Measurements from ENCODE around the gene HDAC4. TPM values are rescaled to one million over a fixed set of nuclear protein-coding genes. Genes with fewer than 3 reads are reported as not detected.

HDAC4 gene
- total and polyA plus RNA-seq, 9 donors: 10.1 to 17.6 (median 13.3) TPM

DNA sequence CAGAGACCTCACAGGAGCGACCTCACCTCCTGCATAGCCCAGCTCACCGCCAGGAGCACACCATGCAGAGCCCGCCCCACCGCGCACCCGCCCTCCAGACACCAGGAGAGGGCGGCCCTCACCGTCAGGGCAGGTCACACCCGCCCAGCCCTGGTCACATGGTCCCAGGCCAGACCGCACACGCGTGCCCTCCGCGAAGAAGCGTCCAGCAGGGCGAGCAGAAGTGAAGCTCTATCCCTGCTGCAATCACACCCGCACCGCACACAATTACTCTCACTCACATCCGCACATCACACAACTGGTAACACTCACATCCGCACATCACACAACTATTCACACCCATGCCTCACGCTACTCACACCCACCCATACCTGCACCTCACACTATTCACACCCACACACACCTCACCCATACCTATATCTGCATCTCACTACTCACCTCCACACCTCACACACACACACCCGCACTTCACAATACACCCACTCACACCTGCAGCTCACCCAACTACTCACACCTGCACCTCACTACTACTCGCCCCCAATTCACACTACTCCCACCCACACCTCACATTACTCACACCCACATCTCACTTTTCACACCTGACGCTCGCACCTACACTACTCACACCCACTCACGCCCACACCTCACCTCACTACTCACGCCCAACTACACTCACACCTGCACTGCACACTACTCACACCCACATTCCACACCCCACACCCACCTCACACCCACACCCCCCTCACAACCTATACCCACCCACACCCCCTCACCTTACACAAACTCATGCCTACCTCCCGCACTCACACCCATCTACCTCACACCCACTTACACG lies 242.0 kb downstream of the HDAC4 start:
- Histone ChIP-seq H3K27ac (ENCODE audit: low read length) (no peak overlapping the region), H3K9me3 (replicated peaks; ENCODE audit: control insufficient read depth, low read depth, low read length) (no peaks in the 10 kb centered on the region), H3K36me3 (ENCODE audit: control insufficient read depth, insufficient read depth, low read length) (peaks cover 78% of the 10 kb centered on the region), H3K27me3 (ENCODE audit: control insufficient read depth, insufficient read depth, low read length) (no peaks in the 10 kb centered on the region), H3K4me3 (ENCODE audit: low read length) (no peak overlapping the region), H3K4me1 (ENCODE audit: control insufficient read depth, insufficient read depth, low read length) (peaks cover 4% of the 10 kb centered on the region)
- WGBS (ENCODE audit: insufficient coverage): 94% methylated on average over 29 of the region's 29 CpGs
- DNase-seq: no peak

DNA sequence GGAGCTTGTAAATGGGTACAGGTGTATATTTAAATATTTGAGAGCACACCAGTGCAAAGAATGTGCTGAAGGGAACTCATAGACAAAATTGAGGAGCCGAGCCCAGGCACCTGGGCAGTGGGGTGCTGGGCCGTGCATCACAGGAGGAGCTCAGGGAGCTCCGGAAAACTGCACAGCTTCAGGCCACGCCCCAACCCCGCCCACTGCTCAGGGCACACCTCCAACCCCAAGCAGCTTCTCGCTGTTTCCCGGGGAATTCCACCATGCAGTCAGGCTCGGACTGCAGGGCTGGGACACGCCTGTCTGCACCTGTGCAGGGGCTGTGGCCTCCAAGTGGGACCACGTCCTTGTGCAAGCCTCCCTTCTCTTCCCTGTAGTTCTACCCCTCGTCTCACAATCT lies 243.0 kb downstream of the HDAC4 start:
- peaks cover 73% of the 10 kb centered on the region for H3K36me3 ChIP-seq (ENCODE audit: control insufficient read depth, insufficient read depth, low read length)
- no peak overlapping the region for H3K4me3 ChIP-seq (ENCODE audit: low read length)
- no peaks in the 10 kb centered on the region for H3K9me3 ChIP-seq (replicated peaks; ENCODE audit: control insufficient read depth, low read depth, low read length)
- 45% methylated on average over 5 of the region's 11 CpGs for WGBS (ENCODE audit: insufficient coverage)
- H3K27ac ChIP-seq (ENCODE audit: low read length): no peak overlapping the region
- peak; percentile 22 for DNase-seq
- H3K27me3 ChIP-seq (ENCODE audit: control insufficient read depth, insufficient read depth, low read length): no peaks in the 10 kb centered on the region
- H3K4me1 ChIP-seq (ENCODE audit: control insufficient read depth, insufficient read depth, low read length): peaks cover 4% of the 10 kb centered on the region

DNA sequence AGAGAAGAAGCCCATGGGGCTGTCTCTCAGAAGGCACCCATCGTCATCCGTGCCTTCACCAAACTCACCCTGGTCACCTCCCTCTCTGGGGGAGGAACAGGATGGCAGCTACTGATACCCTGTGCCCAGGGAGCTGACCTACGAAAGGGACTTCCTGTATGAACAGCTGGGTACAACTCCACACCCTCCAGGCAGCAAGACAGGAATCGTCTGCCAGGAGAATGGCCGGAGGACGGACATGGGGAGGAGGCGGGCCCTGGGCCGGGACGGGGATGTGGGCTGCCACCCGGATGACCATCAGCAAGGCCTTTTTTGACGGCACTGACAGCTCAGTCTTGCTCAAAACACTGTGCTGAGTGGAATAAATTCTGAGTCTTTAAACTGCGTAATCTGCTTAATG lies 243.6 kb downstream of the HDAC4 start:
- Histone ChIP-seq H3K9me3 (replicated peaks; ENCODE audit: control insufficient read depth, low read depth, low read length) (no peaks in the 10 kb centered on the region), H3K36me3 (ENCODE audit: control insufficient read depth, insufficient read depth, low read length) (peaks cover 72% of the 10 kb centered on the region), H3K4me3 (ENCODE audit: low read length) (no peak overlapping the region), H3K27me3 (ENCODE audit: control insufficient read depth, insufficient read depth, low read length) (no peaks in the 10 kb centered on the region), H3K4me1 (ENCODE audit: control insufficient read depth, insufficient read depth, low read length) (peaks cover 4% of the 10 kb centered on the region), H3K27ac (ENCODE audit: low read length) (no peak overlapping the region)
- 71% methylated on average over 7 of the region's 12 CpGs for WGBS (ENCODE audit: insufficient coverage)
- no peak for DNase-seq

- WGBS (ENCODE audit: insufficient coverage): 82% methylated on average over 14 of the region's 22 CpGs
Observed at GRCh38 chr2:239156516-239157265, 244.1 kb downstream of the HDAC4 start.

DNA sequence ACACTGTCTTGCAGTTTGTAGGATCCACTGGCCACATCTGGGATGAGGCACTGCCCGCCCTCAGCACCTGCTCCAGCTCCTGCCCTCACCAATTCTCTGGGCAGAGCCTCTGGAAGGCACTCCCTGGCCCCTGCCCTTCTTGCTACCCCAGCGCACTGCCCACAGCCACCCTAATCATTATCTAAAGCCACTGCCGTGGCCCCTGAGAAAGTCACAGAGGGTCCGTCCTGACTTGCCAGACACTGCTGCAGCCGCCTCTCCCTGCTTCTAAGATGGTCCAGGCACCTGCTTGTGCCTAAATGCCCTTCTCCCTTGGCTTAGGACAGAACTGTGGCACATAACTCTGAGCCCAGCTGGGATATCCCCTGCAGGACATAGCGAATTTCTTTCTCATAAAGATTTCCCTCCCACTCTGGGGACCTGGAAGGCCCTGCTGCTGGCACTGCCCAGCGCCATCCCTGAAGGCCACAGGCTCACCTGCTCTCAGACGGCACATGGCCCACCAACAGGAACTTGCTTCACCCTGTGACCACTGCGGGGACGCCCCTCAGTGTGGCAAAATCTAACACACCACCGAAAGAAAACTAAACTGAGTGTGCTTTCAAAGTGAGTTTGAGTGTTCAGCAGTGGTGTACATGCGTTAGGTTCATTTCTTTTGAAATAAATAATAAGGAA lies 244.9 kb downstream of the HDAC4 start:
- Histone ChIP-seq H3K36me3 (ENCODE audit: control insufficient read depth, insufficient read depth, low read length) (peaks cover 72% of the 10 kb centered on the region), H3K27ac (ENCODE audit: low read length) (no peak overlapping the region)
- no peak for DNase-seq

More at GRCh38 chr2:239156516-239157265, 244.1 kb downstream of the HDAC4 start:
- peaks cover 4% of the 10 kb centered on the region for H3K4me1 ChIP-seq (ENCODE audit: control insufficient read depth, insufficient read depth, low read length)
- H3K27ac ChIP-seq (ENCODE audit: low read length): no peak overlapping the region
- no peak overlapping the region for H3K4me3 ChIP-seq (ENCODE audit: low read length)
- no peaks in the 10 kb centered on the region for H3K9me3 ChIP-seq (replicated peaks; ENCODE audit: control insufficient read depth, low read depth, low read length)
- DNase-seq: no peak
- peaks cover 71% of the 10 kb centered on the region for H3K36me3 ChIP-seq (ENCODE audit: control insufficient read depth, insufficient read depth, low read length)
- H3K27me3 ChIP-seq (ENCODE audit: control insufficient read depth, insufficient read depth, low read length): no peaks in the 10 kb centered on the region

DNA sequence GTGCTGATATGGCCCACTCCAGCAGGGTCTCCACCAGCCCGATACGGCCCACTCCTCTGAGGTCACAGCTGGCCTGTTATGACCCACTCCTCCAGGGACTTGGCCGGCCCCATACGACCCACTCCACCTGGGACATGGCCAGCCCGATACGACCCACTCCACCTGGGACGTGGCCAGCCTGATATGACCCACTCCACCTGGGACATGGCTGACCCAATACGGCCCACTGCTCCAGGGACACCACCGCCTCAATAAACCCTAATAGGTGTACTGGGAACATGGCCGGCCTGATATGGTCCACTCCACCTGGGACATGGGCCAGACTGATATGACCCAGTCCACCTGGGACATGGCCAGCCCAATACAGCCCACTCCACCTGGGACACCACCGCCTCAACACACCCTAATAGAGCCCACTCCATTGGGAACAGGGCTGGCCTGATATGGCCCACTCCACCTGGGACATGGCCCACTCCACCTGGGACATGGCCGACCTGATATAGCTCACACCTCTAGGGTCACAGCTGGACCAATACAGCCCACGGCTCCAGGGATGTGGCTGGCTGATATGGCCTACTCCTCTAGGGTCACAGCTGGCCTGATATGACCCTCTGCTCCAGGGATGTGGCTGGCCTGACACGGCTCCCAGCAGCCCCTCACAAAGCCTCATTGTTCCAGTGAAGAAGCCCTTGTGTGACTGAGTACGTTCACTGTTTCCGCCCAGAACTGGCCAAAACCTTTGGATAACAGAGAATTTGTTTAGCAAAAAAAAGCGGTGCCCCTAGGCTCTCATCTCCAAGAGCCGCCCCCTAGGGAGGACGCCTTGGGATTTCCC lies 245.6 kb downstream of the HDAC4 start:
- Histone ChIP-seq H3K4me1 (ENCODE audit: control insufficient read depth, insufficient read depth, low read length) (peaks cover 4% of the 10 kb centered on the region), H3K36me3 (ENCODE audit: control insufficient read depth, insufficient read depth, low read length) (peaks cover 68% of the 10 kb centered on the region), H3K27me3 (ENCODE audit: control insufficient read depth, insufficient read depth, low read length) (no peaks in the 10 kb centered on the region), H3K4me3 (ENCODE audit: low read length) (no peak overlapping the region), H3K9me3 (replicated peaks; ENCODE audit: control insufficient read depth, low read depth, low read length) (no peaks in the 10 kb centered on the region), H3K27ac (ENCODE audit: low read length) (no peak overlapping the region)
- WGBS (ENCODE audit: insufficient coverage): 88% methylated on average over 17 of the region's 19 CpGs
- no peak for DNase-seq

More for the DNA sequence above, 244.9 kb downstream of the HDAC4 start:
- Histone ChIP-seq H3K27me3 (ENCODE audit: control insufficient read depth, insufficient read depth, low read length) (no peaks in the 10 kb centered on the region), H3K4me1 (ENCODE audit: control insufficient read depth, insufficient read depth, low read length) (peaks cover 4% of the 10 kb centered on the region), H3K9me3 (replicated peaks; ENCODE audit: control insufficient read depth, low read depth, low read length) (no peaks in the 10 kb centered on the region), H3K4me3 (ENCODE audit: low read length) (no peak overlapping the region)
- WGBS (ENCODE audit: insufficient coverage): over 99% methylated on average over 11 of the region's 12 CpGs

DNA sequence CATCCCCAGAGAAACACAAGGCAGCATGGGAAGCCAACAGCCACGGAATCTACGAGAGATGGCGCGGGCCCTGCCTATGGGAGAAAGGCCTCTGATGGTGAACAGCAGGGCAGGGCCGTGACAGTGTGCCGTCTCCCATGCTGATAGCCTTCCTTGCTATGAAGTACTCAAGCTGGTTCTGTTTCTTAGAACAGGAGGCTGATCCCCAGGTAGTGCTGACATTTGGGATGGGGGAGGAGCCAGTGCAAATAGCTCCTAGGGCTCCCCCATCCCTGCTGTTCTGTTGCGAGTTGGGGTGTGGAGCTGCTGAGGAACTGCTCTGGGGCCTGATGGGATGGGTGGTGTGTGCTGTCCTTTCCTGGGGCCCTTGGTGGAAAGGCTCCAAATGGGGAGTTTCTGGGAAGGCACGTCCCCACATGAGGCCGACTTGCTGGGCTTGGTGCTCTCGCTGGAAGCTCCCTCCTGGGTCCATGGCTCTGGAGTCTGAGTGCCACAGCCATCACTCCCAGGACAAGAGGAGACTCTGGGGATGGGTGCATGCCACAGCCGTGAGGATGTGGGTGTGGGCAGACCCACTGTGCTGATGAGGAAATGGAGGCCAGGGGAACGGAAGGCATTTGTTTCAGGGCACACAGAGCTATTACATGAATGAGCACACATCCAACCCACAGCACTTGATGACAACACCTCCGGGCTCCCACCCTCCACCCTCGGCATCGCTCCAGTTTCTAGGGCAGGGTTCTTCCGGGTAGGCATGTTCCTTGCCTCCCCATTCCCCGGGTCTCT lies 246.8 kb downstream of the HDAC4 start:
- DNase-seq: no peak
- 92% methylated on average over 12 of the region's 17 CpGs for WGBS (ENCODE audit: insufficient coverage)
- H3K36me3 ChIP-seq (ENCODE audit: control insufficient read depth, insufficient read depth, low read length): peaks cover 68% of the 10 kb centered on the region
- H3K4me1 ChIP-seq (ENCODE audit: control insufficient read depth, insufficient read depth, low read length): peaks cover 4% of the 10 kb centered on the region
- no peak overlapping the region for H3K27ac ChIP-seq (ENCODE audit: low read length)
- no peak overlapping the region for H3K4me3 ChIP-seq (ENCODE audit: low read length)
- H3K9me3 ChIP-seq (replicated peaks; ENCODE audit: control insufficient read depth, low read depth, low read length): no peaks in the 10 kb centered on the region
- H3K27me3 ChIP-seq (ENCODE audit: control insufficient read depth, insufficient read depth, low read length): no peaks in the 10 kb centered on the region

GRCh38 chr2:239152916-239153305 lies 247.9 kb downstream of the HDAC4 start:
- peaks cover 3% of the 10 kb centered on the region for H3K4me1 ChIP-seq (ENCODE audit: control insufficient read depth, insufficient read depth, low read length)
- no peaks in the 10 kb centered on the region for H3K9me3 ChIP-seq (replicated peaks; ENCODE audit: control insufficient read depth, low read depth, low read length)
- H3K36me3 ChIP-seq (ENCODE audit: control insufficient read depth, insufficient read depth, low read length): peaks cover 76% of the 10 kb centered on the region
- 89% methylated on average over 6 of the region's 7 CpGs for WGBS (ENCODE audit: insufficient coverage)
- H3K27ac ChIP-seq (ENCODE audit: low read length): no peak overlapping the region
- H3K4me3 ChIP-seq (ENCODE audit: low read length): no peak overlapping the region
- no peak for DNase-seq
- H3K27me3 ChIP-seq (ENCODE audit: control insufficient read depth, insufficient read depth, low read length): no peaks in the 10 kb centered on the region

GRCh38 chr2:239152239-239152915 lies 248.4 kb downstream of the HDAC4 start:
- Histone ChIP-seq H3K9me3 (replicated peaks; ENCODE audit: control insufficient read depth, low read depth, low read length) (no peaks in the 10 kb centered on the region), H3K36me3 (ENCODE audit: control insufficient read depth, insufficient read depth, low read length) (peaks cover 82% of the 10 kb centered on the region), H3K4me3 (ENCODE audit: low read length) (no peak overlapping the region), H3K4me1 (ENCODE audit: control insufficient read depth, insufficient read depth, low read length) (no peaks in the 10 kb centered on the region), H3K27me3 (ENCODE audit: control insufficient read depth, insufficient read depth, low read length) (no peaks in the 10 kb centered on the region), H3K27ac (ENCODE audit: low read length) (no peak overlapping the region)
- no peak for DNase-seq
- WGBS (ENCODE audit: insufficient coverage): 86% methylated on average over 5 of the region's 10 CpGs

Measured in muscle of leg (tissue), 11 donors.